GM12878 (cell line): ENCODE data around the gene BIRC5. TPM values are rescaled to one million over a fixed set of nuclear protein-coding genes. Genes with fewer than 3 reads are reported as not detected.

Source experiments
- ATAC-seq: fragments of 200-7000 bp; cut with Tn5 transposase; 3 replicates; pipeline ENCODE4 v1.9.1; 2020; ENCODE audit warnings: mild to moderate bottlenecking, moderate library complexity
- BruUV-seq: library from RNA; stranded (reverse); fragments of 400-500 nt; replicated peaks from 2 replicates; lab custom pipeline; 2021; lab: Mats Ljungman, UMichigan
- CTCF ChIA-PET: fragments of 300-600 bp; sonication (Branson Sonifier 250); formaldehyde crosslinking; extraction: SDS; loops from one replicate; lab custom pipeline; 2021; ENCODE audit warnings: inconsistent platforms; lab: Yijun Ruan, JAX
- POLR2A ChIA-PET: fragments of 350-600 bp; formaldehyde crosslinking; extraction: SDS; loops from one replicate; lab custom pipeline; 2021; ENCODE audit warnings: inconsistent platforms; lab: Charles Lee
- RAD21 ChIA-PET: fragments of 300-600 bp; sonication (Branson Sonifier 250); formaldehyde crosslinking; loops from one replicate; lab custom pipeline; 2023; ENCODE audit warnings: antibody characterized with exemption; ENCODE audit not compliant: unreplicated experiment; lab: Charles Lee
- SMC1A ChIA-PET: fragments of 300-600 bp; sonication (Branson Sonifier 250); formaldehyde crosslinking; loops from one replicate; lab custom pipeline; 2023; ENCODE audit not compliant: unreplicated experiment, uncharacterized antibody; lab: Charles Lee
- DNase-seq: peaks from one replicate; pipeline ENCODE4 v3.0.0-alpha.2; 2011; ENCODE audit warnings: low read depth, low spot score
- FAIRE-seq: peaks from 3 replicates; lab custom pipeline; 2011; peaks lifted over from hg19 to GRCh38; lab: Jason Lieb, UNC
- H2AFZ ChIP-seq: 2 replicates; pipeline ENCODE4 v1.6.0; 2011; ENCODE audit warnings: low read depth, low read length, control low read depth; ENCODE audit not compliant: control insufficient read depth
- H3K27ac ChIP-seq: 2 replicates; pipeline ENCODE4 v1.5.1; 2011; ENCODE audit warnings: control low read depth; ENCODE audit not compliant: control insufficient read depth, insufficient read depth
- H3K27me3 ChIP-seq, 2 experiments: replicated peaks in 1 of 2; 2 replicates each; pipeline versions ENCODE4 v1.6.0 to v1.6.1; 2011; ENCODE audit warnings: low read length in 1 of 2; ENCODE audit not compliant: control insufficient read depth in 2 of 2, insufficient read depth in 2 of 2
- H3K36me3 ChIP-seq, 2 experiments: 2 replicates each; pipeline ENCODE4 v1.5.1; 2011; ENCODE audit warnings: low read length in 1 of 2; ENCODE audit not compliant: control insufficient read depth in 2 of 2, insufficient read depth in 2 of 2
- H3K4me1 ChIP-seq: 2 replicates; pipeline ENCODE4 v1.6.1; 2011; ENCODE audit warnings: mild to moderate bottlenecking, low read length, moderate library complexity, mixed read lengths; ENCODE audit not compliant: control insufficient read depth, insufficient read depth
- H3K4me2 ChIP-seq: 2 replicates; pipeline ENCODE4 v1.6.0; 2011; ENCODE audit warnings: control low read depth; ENCODE audit not compliant: control insufficient read depth, insufficient read depth
- H3K4me3 ChIP-seq: fragments of 200-600 bp; sonication (generic); 2 replicates; pipeline ENCODE4 v1.5.1; 2016
- H3K79me2 ChIP-seq: 2 replicates; pipeline ENCODE4 v1.6.0; 2011; ENCODE audit warnings: low read length; ENCODE audit not compliant: control insufficient read depth, insufficient read depth
- H3K9ac ChIP-seq: 2 replicates; pipeline ENCODE4 v1.8.0; 2011; ENCODE audit warnings: low read length, control low read depth, mixed read lengths; ENCODE audit not compliant: control insufficient read depth, insufficient read depth
- H3K9me3 ChIP-seq: replicated peaks from 3 replicates; pipeline ENCODE4 v1.5.1; 2011; ENCODE audit warnings: mild to moderate bottlenecking, low read length; ENCODE audit not compliant: control insufficient read depth, insufficient read depth
- H4K20me1 ChIP-seq: 2 replicates; pipeline ENCODE4 v1.6.0; 2011; ENCODE audit not compliant: control insufficient read depth, insufficient read depth
- ATF7 ChIP-seq: fragments of 450-650 bp; IDR thresholded peaks from 2 replicates; pipeline ENCODE4 v1.6.1; 2016; ENCODE audit warnings: low read depth, mild to moderate bottlenecking
- CBX3 ChIP-seq: fragments of 200-600 bp; sonication (generic); IDR thresholded peaks from 2 replicates; pipeline ENCODE4 v1.6.1; 2016; ENCODE audit warnings: low read depth, borderline replicate concordance
- CREB1 ChIP-seq: IDR thresholded peaks from 2 replicates; pipeline ENCODE4 v1.6.1; 2012; ENCODE audit warnings: low read depth, mild to moderate bottlenecking, inconsistent platforms
- EP300 ChIP-seq, 2 experiments: fragments of 150-350 bp in 1 of 2; IDR thresholded peaks; 2 replicates each; pipeline ENCODE4 v1.6.1; 2011 to 2012; ENCODE audit warnings: low read depth in 2 of 2, low read length in 2 of 2, borderline replicate concordance in 1 of 2, improper control_type of control experiment in 1 of 2, inconsistent platforms in 1 of 2; ENCODE audit not compliant: control insufficient read depth in 1 of 2
- ESRRA ChIP-seq: IDR thresholded peaks from 2 replicates; pipeline ENCODE4 v1.6.1; 2012; ENCODE audit warnings: mild to moderate bottlenecking, low read length, improper control_type of control experiment
- FOS ChIP-seq: IDR thresholded peaks from 3 replicates; pipeline ENCODE4 v1.6.1; 2011; ENCODE audit warnings: borderline replicate concordance; ENCODE audit not compliant: insufficient read length; ENCODE audit errors: extremely low read depth
- GABPA ChIP-seq: IDR thresholded peaks from 2 replicates; pipeline ENCODE4 v1.6.1; 2014; ENCODE audit warnings: antibody characterized with exemption, low read depth, mild to moderate bottlenecking, inconsistent platforms
- IKZF2 ChIP-seq, 2 experiments: fragments of 450-650 bp; IDR thresholded peaks; 2 replicates each; pipeline ENCODE4 v1.6.1; 2017; ENCODE audit warnings: mild to moderate bottlenecking in 2 of 2, moderate library complexity in 2 of 2
- LARP7 ChIP-seq: fragments of 450-650 bp; IDR thresholded peaks from 2 replicates; pipeline ENCODE4 v1.6.1; 2017; ENCODE audit warnings: mild to moderate bottlenecking
- MEF2B ChIP-seq: fragments of 450-650 bp; IDR thresholded peaks from 2 replicates; pipeline ENCODE4 v1.6.1; 2018; ENCODE audit warnings: mild to moderate bottlenecking, moderate library complexity; ENCODE audit not compliant: partially characterized antibody, poor library complexity, severe bottlenecking
- MTA3 ChIP-seq: IDR thresholded peaks from 2 replicates; pipeline ENCODE4 v1.6.1; 2012; ENCODE audit warnings: low read length, inconsistent platforms, borderline replicate concordance
- NFYA ChIP-seq: IDR thresholded peaks from 2 replicates; pipeline ENCODE4 v1.6.1; 2011; ENCODE audit warnings: low read depth, mild to moderate bottlenecking, low read length, improper control_type of control experiment, borderline replicate concordance
- POU2F2 ChIP-seq: IDR thresholded peaks from 3 replicates; pipeline ENCODE4 v1.6.1; 2011; ENCODE audit warnings: low read depth, mild to moderate bottlenecking, low read length, borderline replicate concordance
- TCF12 ChIP-seq: IDR thresholded peaks from 2 replicates; pipeline ENCODE4 v1.6.1; 2011; ENCODE audit warnings: low read depth, mild to moderate bottlenecking, low read length
- YY1 ChIP-seq: IDR thresholded peaks from 2 replicates; pipeline ENCODE4 v1.6.1; 2011; ENCODE audit warnings: low read depth, mild to moderate bottlenecking, low read length
- ZBED1 ChIP-seq: IDR thresholded peaks from 2 replicates; pipeline ENCODE4 v1.6.1; 2016; ENCODE audit warnings: borderline replicate concordance
- ZNF207 ChIP-seq: fragments of 450-650 bp; IDR thresholded peaks from 2 replicates; pipeline ENCODE4 v1.6.1; 2014; ENCODE audit warnings: antibody characterized with exemption, mild to moderate bottlenecking, borderline replicate concordance
- ZSCAN29 ChIP-seq: fragments of 450-650 bp; IDR thresholded peaks from 2 replicates; pipeline ENCODE4 v1.6.1; 2017; ENCODE audit warnings: mild to moderate bottlenecking, moderate library complexity
- WGBS: methylation state at CpG from one replicate; pipeline ENCODE4 v1.1.6; 2016; ENCODE audit warnings: low lambda C conversion rate; ENCODE audit not compliant: insufficient replicate concordance, insufficient coverage; ENCODE audit errors: missing lambda C conversion rate; 5-methylcytosine and 5-hydroxymethylcytosine counted together
- in situ Hi-C: fragments of 300-500 bp; cut with MboI; formaldehyde crosslinking; loops from 9 replicates; pipeline ENCODE4 v1.14.3; 2018; ENCODE audit warnings: mixed read lengths
- intact Hi-C: fragments of 100-400 bp; cut with micrococcal nuclease; formaldehyde crosslinking; loops from one replicate; pipeline ENCODE4 v1.14.2; 2022; ENCODE audit not compliant: unreplicated experiment
- polyA plus RNA-seq, 11 experiments: library from polyadenylated mRNA; depleted of rRNA in 4 of 11; unstranded in 6 of 11; stranded (reverse) in 5 of 11; fragments of >200 nt; fragmentation: Nextera tagmentation in 4 of 11; fragmentation: Illumina TruSeq in 1 of 11; extraction: Ambion mirVana in 4 of 11; extraction: Trizol in 1 of 11; gene quantifications; 1 replicate in 1 of 11; 2 replicates in 10 of 11; pipeline versions ENCODE4 v1.2.1 to v1.2.3, GENCODE V29; 2011 to 2016; ENCODE audit warnings: inconsistent platforms in 2 of 11, missing spikeins in 2 of 11, low read depth in 1 of 11
- total RNA-seq, 4 experiments: library from RNA; depleted of rRNA in 3 of 4; stranded (reverse); fragments of >200 nt in 3 of 4; fragmentation: Illumina TruSeq in 1 of 4; extraction: Trizol in 1 of 4; gene quantifications; 2 replicates each; pipeline versions ENCODE4 v1.2.1 to v1.2.3, GENCODE V29; 2013 to 2021
- TF ChIP-seq, protein P1 (sequence below): fragments of 450-650 bp; IDR thresholded peaks from 2 replicates; pipeline ENCODE4 v1.6.1; 2017; ENCODE audit warnings: mild to moderate bottlenecking, moderate library complexity
- TF ChIP-seq, protein P2 (sequence below): IDR thresholded peaks from 2 replicates; pipeline ENCODE4 v1.6.1; 2011; ENCODE audit warnings: borderline replicate concordance, low read depth, mild to moderate bottlenecking, moderate library complexity, low read length; ENCODE audit not compliant: insufficient read depth, poor library complexity, severe bottlenecking

Gene BIRC5
- total and polyA plus RNA-seq, 10 of the 15 experiments (the other 5 are each of a cell fraction or from before 2014, with no cell fraction given), result 41.0 to 175 (median 90.8) TPM

DNA sequence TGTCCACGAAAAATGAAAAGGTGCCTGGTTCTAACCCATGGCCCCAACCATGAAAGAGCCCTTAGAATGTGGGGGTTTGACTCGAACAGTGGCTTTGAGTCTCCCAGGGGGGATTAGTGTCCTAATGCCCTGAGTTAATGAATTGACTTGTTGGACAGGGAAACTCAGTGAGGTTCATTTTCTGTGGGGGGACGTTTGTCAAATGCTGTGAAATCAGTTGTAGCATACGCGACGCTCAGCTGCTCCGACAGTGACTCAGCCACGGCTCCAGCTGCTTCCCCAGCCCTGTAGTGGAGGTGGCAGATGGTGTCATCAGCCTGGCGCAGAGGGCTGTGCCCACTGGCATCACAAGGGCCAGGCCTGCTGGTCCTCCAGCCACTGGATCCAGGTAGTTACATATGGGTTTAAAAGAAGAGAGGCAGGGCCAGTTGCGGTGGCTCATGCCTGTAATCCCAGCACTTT is 13.4 kb downstream of the BIRC5 start (continued):
- TF ChIP-seq MEF2B (no peak), ZBED1 (no peak), FOS (no peak), YY1 (no peak), POU2F2 (no peak), IKZF2 (IDR thresholded peaks at IDR 0.05) (no peak), ATF7 (no peak), NFYA (no peak)
- TF ChIP-seq, protein P1, sequence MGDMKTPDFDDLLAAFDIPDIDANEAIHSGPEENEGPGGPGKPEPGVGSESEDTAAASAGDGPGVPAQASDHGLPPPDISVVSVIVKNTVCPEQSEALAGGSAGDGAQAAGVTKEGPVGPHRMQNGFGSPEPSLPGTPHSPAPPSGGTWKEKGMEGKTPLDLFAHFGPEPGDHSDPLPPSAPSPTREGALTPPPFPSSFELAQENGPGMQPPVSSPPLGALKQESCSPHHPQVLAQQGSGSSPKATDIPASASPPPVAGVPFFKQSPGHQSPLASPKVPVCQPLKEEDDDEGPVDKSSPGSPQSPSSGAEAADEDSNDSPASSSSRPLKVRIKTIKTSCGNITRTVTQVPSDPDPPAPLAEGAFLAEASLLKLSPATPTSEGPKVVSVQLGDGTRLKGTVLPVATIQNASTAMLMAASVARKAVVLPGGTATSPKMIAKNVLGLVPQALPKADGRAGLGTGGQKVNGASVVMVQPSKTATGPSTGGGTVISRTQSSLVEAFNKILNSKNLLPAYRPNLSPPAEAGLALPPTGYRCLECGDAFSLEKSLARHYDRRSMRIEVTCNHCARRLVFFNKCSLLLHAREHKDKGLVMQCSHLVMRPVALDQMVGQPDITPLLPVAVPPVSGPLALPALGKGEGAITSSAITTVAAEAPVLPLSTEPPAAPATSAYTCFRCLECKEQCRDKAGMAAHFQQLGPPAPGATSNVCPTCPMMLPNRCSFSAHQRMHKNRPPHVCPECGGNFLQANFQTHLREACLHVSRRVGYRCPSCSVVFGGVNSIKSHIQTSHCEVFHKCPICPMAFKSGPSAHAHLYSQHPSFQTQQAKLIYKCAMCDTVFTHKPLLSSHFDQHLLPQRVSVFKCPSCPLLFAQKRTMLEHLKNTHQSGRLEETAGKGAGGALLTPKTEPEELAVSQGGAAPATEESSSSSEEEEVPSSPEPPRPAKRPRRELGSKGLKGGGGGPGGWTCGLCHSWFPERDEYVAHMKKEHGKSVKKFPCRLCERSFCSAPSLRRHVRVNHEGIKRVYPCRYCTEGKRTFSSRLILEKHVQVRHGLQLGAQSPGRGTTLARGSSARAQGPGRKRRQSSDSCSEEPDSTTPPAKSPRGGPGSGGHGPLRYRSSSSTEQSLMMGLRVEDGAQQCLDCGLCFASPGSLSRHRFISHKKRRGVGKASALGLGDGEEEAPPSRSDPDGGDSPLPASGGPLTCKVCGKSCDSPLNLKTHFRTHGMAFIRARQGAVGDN, result no peak
- TF ChIP-seq, all 136 proteins: peak for 0

- ChIA-PET SMC1A (interaction anchor here (0.6 kb wide), 1 partner anchor 136 kb away, joined by 3 read pairs; no protein-coding TSS in a partner anchor), RAD21 (no interaction called here), CTCF (interaction anchor here (0.7 to 1.9 kb wide), 4 partner anchors 24 to 209 kb away, joined by 3 to 6 read pairs (median 4); no protein-coding TSS in a partner anchor), POLR2A (interaction anchor here (0.7 kb wide), 1 partner anchor 97 kb away, joined by 4 read pairs; the partner anchor contains the start of gene TMC8)
- WGBS, result 19% methylated on average over 4 of the region's 4 CpGs
- Histone ChIP-seq H3K79me2 (no peaks in the 10 kb centered on the region), H3K27ac (no peak overlapping the region), H3K9ac (no peak overlapping the region), H4K20me1 (no peaks in the 10 kb centered on the region), H3K9me3 (no peaks in the 10 kb centered on the region), H3K4me1 (peaks cover 2% of the 10 kb centered on the region; the same call in 1 of the 2 replicates), H3K4me2 (no peak overlapping the region), H3K36me3 (peaks cover 4 to 8% of the 10 kb centered on the region in 2 experiments; a peak in 3 of 4 replicates), H3K27me3 (peaks cover 6 to 9% of the 10 kb centered on the region in 2 experiments; a peak in 3 of 4 replicates), H3K4me3 (no peak overlapping the region), H2AFZ (no peak overlapping the region)
- intact Hi-C loops (no loop called here), in situ Hi-C loops (no loop called here)
- BruUV-seq, result no TSS peak
- ATAC-seq, result no peak
- no peak for DNase-seq
- FAIRE-seq, result no peak
- TF ChIP-seq CREB1 (no peak), EP300 (IDR thresholded peaks at IDR 0.05; ENCODE audit: borderline replicate concordance in 1 of 2, control insufficient read depth in 1 of 2, low read depth in 2 of 2, low read length in 2 of 2) (no peak), LARP7 (no peak), TCF12 (no peak), ZSCAN29 (no peak), GABPA (no peak), FOS (no peak), ESRRA (no peak), MTA3 (no peak), ZNF207 (no peak), CBX3 (no peak)
- TF ChIP-seq, protein P2, sequence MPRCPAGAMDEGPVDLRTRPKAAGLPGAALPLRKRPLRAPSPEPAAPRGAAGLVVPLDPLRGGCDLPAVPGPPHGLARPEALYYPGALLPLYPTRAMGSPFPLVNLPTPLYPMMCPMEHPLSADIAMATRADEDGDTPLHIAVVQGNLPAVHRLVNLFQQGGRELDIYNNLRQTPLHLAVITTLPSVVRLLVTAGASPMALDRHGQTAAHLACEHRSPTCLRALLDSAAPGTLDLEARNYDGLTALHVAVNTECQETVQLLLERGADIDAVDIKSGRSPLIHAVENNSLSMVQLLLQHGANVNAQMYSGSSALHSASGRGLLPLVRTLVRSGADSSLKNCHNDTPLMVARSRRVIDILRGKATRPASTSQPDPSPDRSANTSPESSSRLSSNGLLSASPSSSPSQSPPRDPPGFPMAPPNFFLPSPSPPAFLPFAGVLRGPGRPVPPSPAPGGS, result no peak
These were observed 14.1 kb downstream of the BIRC5 start for GRCh38 chr17:78228176-78228575.
